ENCODE results near the gene RECK.
"Not testable (repeated sequence)": the region's sequence is repeated elsewhere in the genome, so short reads cannot be mapped to it uniquely, and the experiment has no call there.

The RECK gene

DNA sequence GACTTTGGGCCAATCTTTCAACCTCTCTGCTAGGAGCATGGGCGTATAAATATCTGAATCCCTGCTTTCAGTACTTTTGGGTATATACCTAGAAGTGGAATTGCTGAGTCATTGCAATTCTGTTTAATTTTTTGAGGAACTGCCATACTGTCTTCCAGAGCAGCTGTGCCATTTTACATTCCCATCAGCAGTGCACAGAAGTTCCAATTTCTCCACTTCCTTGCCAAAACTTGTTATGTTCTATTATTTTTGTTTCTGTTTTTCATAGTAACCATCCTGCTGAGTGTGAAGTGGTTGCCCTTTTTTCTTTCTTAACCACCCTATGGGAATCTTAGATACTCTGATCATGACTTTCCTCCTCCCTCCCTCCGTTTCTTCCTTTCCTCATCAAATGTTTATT lies 121.4 kb downstream of the RECK start:
- TF ChIP-seq CTCF (IDR thresholded peaks at IDR 0.05; ENCODE audit: low read depth, low read length, poor library complexity, severe bottlenecking) = no peak
- no peak for TF ChIP-seq EZH2phosphoT487 (IDR thresholded peaks at IDR 0.05; ENCODE audit: borderline replicate concordance, low read length)
- no peaks in the 10 kb centered on the region for H3K79me2 ChIP-seq (ENCODE audit: control insufficient read depth, low read length)
- no peak overlapping the region for H3K4me2 ChIP-seq (ENCODE audit: low read length)
- no peaks in the 10 kb centered on the region for H4K20me1 ChIP-seq (ENCODE audit: control insufficient read depth, insufficient read depth, low read depth, low read length)
- no peak overlapping the region for H3K4me3 ChIP-seq (ENCODE audit: low read length)
- peaks cover 6% of the 10 kb centered on the region; the same call in 1 of the 2 replicates for H3F3A ChIP-seq (ENCODE audit: control insufficient read depth, insufficient read depth)
- no peaks in the 10 kb centered on the region for H3K9me2 ChIP-seq (replicated peaks; ENCODE audit: control insufficient read depth, low read length)
- H3K36me3 ChIP-seq (ENCODE audit: control insufficient read depth, low read length) = no peaks in the 10 kb centered on the region
- H3K27me3 ChIP-seq (ENCODE audit: control insufficient read depth, low read length) = no peaks in the 10 kb centered on the region
- H3K9me3 ChIP-seq (ENCODE audit: control insufficient read depth, insufficient read depth, low read length) = no peaks in the 10 kb centered on the region
- peaks cover 14% of the 10 kb centered on the region for H3K4me1 ChIP-seq (ENCODE audit: control insufficient read depth, low read length)
- no peak overlapping the region for H3K27ac ChIP-seq (ENCODE audit: low read depth, low read length)

- peaks cover 6% of the 10 kb centered on the region; the same call in 1 of the 2 replicates for H3F3A ChIP-seq (ENCODE audit: control insufficient read depth, insufficient read depth)
- H3K27me3 ChIP-seq (ENCODE audit: control insufficient read depth, low read length) = peaks cover 1% of the 10 kb centered on the region; the same call in 1 of the 2 replicates
- no peaks in the 10 kb centered on the region for H3K79me2 ChIP-seq (ENCODE audit: control insufficient read depth, low read length)
- H4K20me1 ChIP-seq (ENCODE audit: control insufficient read depth, insufficient read depth, low read depth, low read length) = no peaks in the 10 kb centered on the region
- TF ChIP-seq CTCF (IDR thresholded peaks at IDR 0.05; ENCODE audit: low read depth, low read length, poor library complexity, severe bottlenecking) (no peak), EZH2phosphoT487 (IDR thresholded peaks at IDR 0.05; ENCODE audit: borderline replicate concordance, low read length) (no peak)
- H3K4me1 ChIP-seq (ENCODE audit: control insufficient read depth, low read length) = peaks cover 8% of the 10 kb centered on the region
- H3K4me3 ChIP-seq (ENCODE audit: low read length) = no peak overlapping the region
- no peaks in the 10 kb centered on the region for H3K36me3 ChIP-seq (ENCODE audit: control insufficient read depth, low read length)
- H3K9me3 ChIP-seq (ENCODE audit: control insufficient read depth, insufficient read depth, low read length) = no peaks in the 10 kb centered on the region
- H3K9me2 ChIP-seq (replicated peaks; ENCODE audit: control insufficient read depth, low read length) = no peaks in the 10 kb centered on the region
- H3K4me2 ChIP-seq (ENCODE audit: low read length) = no peak overlapping the region
- no peak overlapping the region for H3K27ac ChIP-seq (ENCODE audit: low read depth, low read length)
These were observed 122.2 kb downstream of the RECK start for GRCh38 chr9:36158917-36159316.

- H3K4me1 ChIP-seq (ENCODE audit: control insufficient read depth, low read length); H3K27ac ChIP-seq (ENCODE audit: low read depth, low read length); H3K9me2 ChIP-seq (replicated peaks; ENCODE audit: control insufficient read depth, low read length); H3K36me3 ChIP-seq (ENCODE audit: control insufficient read depth, low read length); H3K79me2 ChIP-seq (ENCODE audit: control insufficient read depth, low read length); H3K27me3 ChIP-seq (ENCODE audit: control insufficient read depth, low read length); H3K9me3 ChIP-seq (ENCODE audit: control insufficient read depth, insufficient read depth, low read length); H3K4me3 ChIP-seq (ENCODE audit: low read length); H4K20me1 ChIP-seq (ENCODE audit: control insufficient read depth, insufficient read depth, low read depth, low read length); H3F3A ChIP-seq (ENCODE audit: control insufficient read depth, insufficient read depth); H3K4me2 ChIP-seq (ENCODE audit: low read length): not testable (repeated sequence)
These were observed 122.8 kb downstream of the RECK start for GRCh38 chr9:36159509-36159908.

DNA sequence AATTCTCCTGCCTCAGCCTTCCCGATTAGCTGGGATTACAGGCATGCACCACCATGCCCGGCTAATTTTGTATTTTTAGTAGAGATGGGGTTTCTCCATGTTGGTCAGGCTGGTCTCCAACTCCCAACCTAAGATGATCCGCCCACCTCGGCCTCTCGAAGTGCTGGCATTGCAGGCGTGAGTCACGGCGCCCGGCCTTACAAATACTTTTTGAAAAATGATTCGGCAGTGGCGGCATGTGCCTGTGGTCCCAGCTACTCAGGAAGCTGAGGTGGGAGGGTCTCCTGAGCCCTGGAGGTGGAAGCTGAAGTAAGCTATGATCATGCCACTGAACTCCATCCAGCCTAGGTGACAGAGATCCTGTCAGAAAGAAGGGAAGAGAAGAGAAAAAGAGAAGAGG lies 123.4 kb downstream of the RECK start:
- H3K4me3 ChIP-seq (ENCODE audit: low read length); H3K79me2 ChIP-seq (ENCODE audit: control insufficient read depth, low read length); H3F3A ChIP-seq (ENCODE audit: control insufficient read depth, insufficient read depth); H3K27ac ChIP-seq (ENCODE audit: low read depth, low read length); H3K4me1 ChIP-seq (ENCODE audit: control insufficient read depth, low read length); H3K4me2 ChIP-seq (ENCODE audit: low read length); H3K36me3 ChIP-seq (ENCODE audit: control insufficient read depth, low read length); H3K9me3 ChIP-seq (ENCODE audit: control insufficient read depth, insufficient read depth, low read length); H3K9me2 ChIP-seq (replicated peaks; ENCODE audit: control insufficient read depth, low read length); H4K20me1 ChIP-seq (ENCODE audit: control insufficient read depth, insufficient read depth, low read depth, low read length): not testable (repeated sequence)
- H3K27me3 ChIP-seq (ENCODE audit: control insufficient read depth, low read length) = peaks cover 12% of the 10 kb centered on the region; the same call in 1 of the 2 replicates

Data from DOHH2 (cell line).